ENCODE measurements around the gene RPP14. TPM values are rescaled to one million over a fixed set of nuclear protein-coding genes. Genes with fewer than 3 reads are reported as not detected.

RPP14 gene
- polyA plus RNA-seq, 2 of the 4 experiments (the other 2 are of a cell fraction), result 13.2 to 21.5 TPM

GRCh38 chr3:58358092-58358491 is 52.0 kb downstream of the RPP14 start:
- TF ChIP-seq JUNB (IDR thresholded peaks at IDR 0.05), result no peak
- no peak for TF ChIP-seq CHD2 (IDR thresholded peaks at IDR 0.05; ENCODE audit: low read length, partially characterized antibody)
- TF ChIP-seq FOXS1 (CRISPR knock-in tag; IDR thresholded peaks at IDR 0.05), result no peak
- TF ChIP-seq TFCP2L1 (CRISPR knock-in tag; IDR thresholded peaks at IDR 0.05), result no peak
- no peak for TF ChIP-seq JUN (IDR thresholded peaks at IDR 0.05)
- no peak for TF ChIP-seq ZNF302 (CRISPR knock-in tag; IDR thresholded peaks at IDR 0.05)
- no peak for TF ChIP-seq KDM1A (IDR thresholded peaks at IDR 0.05; ENCODE audit: low read depth)
- TF ChIP-seq POLR2A (IDR thresholded peaks at IDR 0.05; ENCODE audit: low read length), result no peak
- TF ChIP-seq GATA3 (IDR thresholded peaks at IDR 0.05; ENCODE audit: borderline replicate concordance), result no peak
- POLR2A ChIA-PET, result no interaction called here
- Histone ChIP-seq H3K4me3 (no peak overlapping the region), H3K27ac (no peak overlapping the region), H3K9me3 (no peaks in the 10 kb centered on the region), H3K4me2 (no peak overlapping the region), H3K4me1 (no peaks in the 10 kb centered on the region)
- CTCF ChIA-PET, result no interaction called here
- no peak for ATAC-seq
- WGBS (ENCODE audit: missing lambda C conversion rate), result 61% methylated on average over 3 of the region's 3 CpGs
- DNase-seq (ENCODE audit: low read depth in 1 of 2, low spot score in 1 of 2), result no peak
- FAIRE-seq, result no peak

GRCh38 chr3:58358808-58359207 is 52.8 kb downstream of the RPP14 start:
- POLR2A ChIA-PET, result no interaction called here
- no peak overlapping the region for H3K27ac ChIP-seq
- H3K9me3 ChIP-seq, result no peaks in the 10 kb centered on the region
- ATAC-seq (no peak), DNase-seq (ENCODE audit: low read depth in 1 of 2, low spot score in 1 of 2) (no peak), FAIRE-seq (no peak)
- CTCF ChIA-PET, result no interaction called here
- H3K4me2 ChIP-seq, result no peak overlapping the region
- no peak for TF ChIP-seq SREBF2 (IDR thresholded peaks at IDR 0.05)
- TF ChIP-seq SMC3 (IDR thresholded peaks at IDR 0.05), result no peak
- TF ChIP-seq ZFP36 (IDR thresholded peaks at IDR 0.05; ENCODE audit: borderline replicate concordance, partially characterized antibody), result no peak
- no peak for TF ChIP-seq CBX2 (IDR thresholded peaks at IDR 0.05; ENCODE audit: borderline replicate concordance, low read depth)
- no peak for TF ChIP-seq TFCP2L1 (CRISPR knock-in tag; IDR thresholded peaks at IDR 0.05)
- no peak for TF ChIP-seq HOXB5 (CRISPR knock-in tag; IDR thresholded peaks at IDR 0.05)
- TF ChIP-seq EP300 (IDR thresholded peaks at IDR 0.05), result no peak
- TF ChIP-seq REST (IDR thresholded peaks at IDR 0.05), result no peak
- no peak for TF ChIP-seq RFX5 (IDR thresholded peaks at IDR 0.05)
- TF ChIP-seq HEYL (CRISPR knock-in tag; IDR thresholded peaks at IDR 0.05), result no peak
- no peaks in the 10 kb centered on the region for H3K4me1 ChIP-seq
- no peak overlapping the region for H3K4me3 ChIP-seq
- WGBS (ENCODE audit: missing lambda C conversion rate), result 82% methylated on average over 4 of the region's 4 CpGs

GRCh38 chr3:58359621-58360020 is 53.6 kb downstream of the RPP14 start:
- no peak for TF ChIP-seq RFX5 (IDR thresholded peaks at IDR 0.05)
- Histone ChIP-seq H3K4me3 (no peak overlapping the region), H3K9me3 (no peaks in the 10 kb centered on the region), H3K4me2 (no peak overlapping the region), H3K27ac (no peak overlapping the region), H3K4me1 (no peaks in the 10 kb centered on the region)
- ChIA-PET POLR2A (no interaction called here), CTCF (no interaction called here)
- ATAC-seq (no peak), FAIRE-seq (no peak), DNase-seq (ENCODE audit: low read depth in 1 of 2, low spot score in 1 of 2) (no peak)
- 67% methylated on average over 4 of the region's 4 CpGs for WGBS (ENCODE audit: missing lambda C conversion rate)

- no peak overlapping the region for H3K27ac ChIP-seq
- no peak for TF ChIP-seq MAFK (IDR thresholded peaks at IDR 0.05; ENCODE audit: partially characterized antibody)
- TF ChIP-seq FOXS1 (CRISPR knock-in tag; IDR thresholded peaks at IDR 0.05), result no peak
- no peak for TF ChIP-seq MAZ (IDR thresholded peaks at IDR 0.05; ENCODE audit: borderline replicate concordance, low read depth, low read length)
- no peak for TF ChIP-seq ZFP36 (IDR thresholded peaks at IDR 0.05; ENCODE audit: borderline replicate concordance, partially characterized antibody)
- TF ChIP-seq ZNF302 (CRISPR knock-in tag; IDR thresholded peaks at IDR 0.05), result no peak
- no peak for TF ChIP-seq ZSCAN20 (CRISPR knock-in tag; IDR thresholded peaks at IDR 0.05)
- H3K9me3 ChIP-seq, result no peaks in the 10 kb centered on the region
- ATAC-seq (no peak), DNase-seq (ENCODE audit: low read depth in 1 of 2, low spot score in 1 of 2) (no peak), FAIRE-seq (no peak)
- H3K4me3 ChIP-seq, result no peak overlapping the region
- ChIA-PET CTCF (no interaction called here), POLR2A (no interaction called here)
- no peak overlapping the region for H3K4me2 ChIP-seq
- H3K4me1 ChIP-seq, result no peaks in the 10 kb centered on the region
These were observed 55.8 kb downstream of the RPP14 start for GRCh38 chr3:58361866-58362265.
